Uterus (tissue), 2 donors: ENCODE results near the gene C2CD2L.

Experiments used
- CTCF ChIP-seq, 4 experiments: fragments of 200-600 bp in 2 of 4; fragments of 450-650 bp in 2 of 4; sonication (generic) in 2 of 4; IDR thresholded peaks; one replicate each; pipeline ENCODE4 v1.5.1; 2016 to 2019; ENCODE audit warnings: antibody characterized with exemption in 4 of 4, mild to moderate bottlenecking in 2 of 4, moderate library complexity in 1 of 4
- POLR2A ChIP-seq, 2 donors: fragments of 450-650 bp; IDR thresholded peaks; one replicate each; pipeline ENCODE4 v1.6.1; 2016; ENCODE audit warnings: antibody characterized with exemption in 2 of 2, mild to moderate bottlenecking in 1 of 2, moderate library complexity in 1 of 2

GRCh38 chr11:119095066-119095880 lies 11.9 kb upstream of the C2CD2L start:
- TF ChIP-seq CTCF (IDR thresholded peaks at IDR 0.05) (no peak), POLR2A (IDR thresholded peaks at IDR 0.05) (peak; percentile 95 to 99)
